NT2/D1 (cell line): ENCODE data around the gene ARHGAP32.

ENCODE experiments used
- SUZ12 ChIP-seq: IDR thresholded peaks from 2 replicates; pipeline ENCODE4 v1.6.1; 2011; ENCODE audit not compliant: insufficient read length, insufficient read depth; ENCODE audit errors: extremely low read depth
- YY1 ChIP-seq: IDR thresholded peaks from 2 replicates; pipeline ENCODE4 v1.6.1; 2011; ENCODE audit not compliant: insufficient read length, insufficient read depth
- ZNF274 ChIP-seq: IDR thresholded peaks from 2 replicates; pipeline ENCODE4 v1.6.1; 2011; ENCODE audit warnings: mild to moderate bottlenecking, low read depth, low read length

GRCh38 chr11:128968916-128969315 is 223.2 kb downstream of the ARHGAP32 start:
- no peak for TF ChIP-seq ZNF274
- TF ChIP-seq SUZ12, result no peak
- TF ChIP-seq YY1, result no peak
